Large intestine (tissue), 3 donors: ENCODE results near the gene SLC1A2. TPM values are rescaled to one million over a fixed set of nuclear protein-coding genes. Genes with fewer than 3 reads are reported as not detected.
A peak's percentile ranks its signal among the peaks of the same experiment; 100 is the strongest.

Experiments
- DNase-seq, 2 donors: peaks; one replicate each; pipeline versions ENCODE4 v3.0.0 to v3.0.0-alpha.2; 2013
- H3K27ac ChIP-seq: one replicate; pipeline ENCODE4 v1.5.1; 2013; ENCODE audit warnings: low read length
- H3K27me3 ChIP-seq: 2 replicates; pipeline ENCODE4 v1.6.1; 2013; ENCODE audit warnings: low read length; ENCODE audit not compliant: control insufficient read depth, insufficient read depth
- H3K36me3 ChIP-seq: 2 replicates; pipeline ENCODE4 v1.6.1; 2013; ENCODE audit warnings: low read length; ENCODE audit not compliant: control insufficient read depth, insufficient read depth
- H3K4me1 ChIP-seq: one replicate; pipeline ENCODE4 v1.6.1; 2013; ENCODE audit warnings: low read length; ENCODE audit not compliant: control insufficient read depth, insufficient read depth
- H3K4me3 ChIP-seq: one replicate; pipeline ENCODE4 v1.5.1; 2013; ENCODE audit warnings: low read length
- H3K9me3 ChIP-seq: one replicate; pipeline ENCODE4 v1.6.1; 2013; ENCODE audit warnings: mild to moderate bottlenecking, low read depth, low read length, moderate library complexity; ENCODE audit not compliant: control insufficient read depth
- WGBS: methylation state at CpG from one replicate; pipeline ENCODE4 v1.1.5; 2013; ENCODE audit warnings: low lambda C conversion rate; ENCODE audit not compliant: insufficient coverage; 5-methylcytosine and 5-hydroxymethylcytosine counted together
- polyA plus RNA-seq: library from polyadenylated mRNA; unstranded; fragments of 120-200 nt; gene quantifications from one replicate; pipeline ENCODE4 v1.2.1, GENCODE V29; 2013

Gene SLC1A2
- polyA plus RNA-seq, 1 donor, result 0.49 TPM

GRCh38 chr11:35432464-35432863, 13.1 kb upstream of the SLC1A2 start:
- WGBS, result no CpG with 5 or more reads among the region's 14 CpGs
- no peak overlapping the region for H3K4me3 ChIP-seq
- H3K36me3 ChIP-seq, result no peaks in the 10 kb centered on the region
- DNase-seq, result no peak
- H3K4me1 ChIP-seq, result no peaks in the 10 kb centered on the region
- H3K9me3 ChIP-seq, result no peaks in the 10 kb centered on the region
- H3K27ac ChIP-seq, result no peak overlapping the region
- H3K27me3 ChIP-seq, result peaks cover 26% of the 10 kb centered on the region

- 27% methylated on average over 1 of the region's 3 CpGs for WGBS
- no peaks in the 10 kb centered on the region for H3K4me1 ChIP-seq
- DNase-seq, result no peak
- no peak overlapping the region for H3K27ac ChIP-seq
- no peaks in the 10 kb centered on the region for H3K9me3 ChIP-seq
- peaks cover 52% of the 10 kb centered on the region for H3K27me3 ChIP-seq
- H3K36me3 ChIP-seq, result no peaks in the 10 kb centered on the region
- H3K4me3 ChIP-seq, result no peak overlapping the region
Measured at GRCh38 chr11:35427071-35427470, 7.7 kb upstream of the SLC1A2 start.

GRCh38 chr11:35426351-35426750, 7.0 kb upstream of the SLC1A2 start:
- H3K27ac ChIP-seq, result no peak overlapping the region
- H3K27me3 ChIP-seq, result peaks cover 59% of the 10 kb centered on the region
- 100% methylated on average over 1 of the region's 1 CpG for WGBS
- H3K4me3 ChIP-seq, result no peak overlapping the region
- DNase-seq, result no peak
- no peaks in the 10 kb centered on the region for H3K36me3 ChIP-seq
- no peaks in the 10 kb centered on the region for H3K9me3 ChIP-seq
- H3K4me1 ChIP-seq, result no peaks in the 10 kb centered on the region

- peaks cover 60% of the 10 kb centered on the region for H3K27me3 ChIP-seq
- H3K36me3 ChIP-seq, result no peaks in the 10 kb centered on the region
- WGBS, result 70% methylated on average over 4 of the region's 4 CpGs
- H3K4me3 ChIP-seq, result no peak overlapping the region
- no peaks in the 10 kb centered on the region for H3K9me3 ChIP-seq
- H3K4me1 ChIP-seq, result no peaks in the 10 kb centered on the region
- no peak overlapping the region for H3K27ac ChIP-seq
- no peak for DNase-seq
Measured at GRCh38 chr11:35425603-35426212, 6.3 kb upstream of the SLC1A2 start.

- WGBS, result no CpG with 5 or more reads among the region's 4 CpGs
- H3K4me3 ChIP-seq, result no peak overlapping the region
- peaks cover 2% of the 10 kb centered on the region for H3K4me1 ChIP-seq
- no peak overlapping the region for H3K27ac ChIP-seq
- DNase-seq, result no peak
- peaks cover 66% of the 10 kb centered on the region for H3K27me3 ChIP-seq
- no peaks in the 10 kb centered on the region for H3K36me3 ChIP-seq
- peaks cover 4% of the 10 kb centered on the region for H3K9me3 ChIP-seq
Measured at GRCh38 chr11:35424157-35424940, 5.0 kb upstream of the SLC1A2 start.

- H3K36me3 ChIP-seq, result no peaks in the 10 kb centered on the region
- no peak for DNase-seq
- peaks cover 2% of the 10 kb centered on the region for H3K4me1 ChIP-seq
- peak overlapping the region; percentile 24 for H3K4me3 ChIP-seq
- no CpG with 5 or more reads among the region's 17 CpGs for WGBS
- H3K27me3 ChIP-seq, result peaks cover 85% of the 10 kb centered on the region
- no peak overlapping the region for H3K27ac ChIP-seq
- H3K9me3 ChIP-seq, result peaks cover 8% of the 10 kb centered on the region
Measured at GRCh38 chr11:35420371-35420770, 1.0 kb upstream of the SLC1A2 start.

GRCh38 chr11:35419830-35420333, 524 bp upstream of the SLC1A2 start:
- Histone ChIP-seq H3K36me3 (no peaks in the 10 kb centered on the region), H3K4me3 (peak overlapping the region; percentile 24), H3K27me3 (peaks cover 88% of the 10 kb centered on the region), H3K27ac (no peak overlapping the region), H3K9me3 (peaks cover 8% of the 10 kb centered on the region), H3K4me1 (peaks cover 2% of the 10 kb centered on the region)
- no CpG with 5 or more reads among the region's 41 CpGs for WGBS
- no peak for DNase-seq

GRCh38 chr11:35418282-35419183, 825 bp downstream of the SLC1A2 start:
- H3K36me3 ChIP-seq, result no peaks in the 10 kb centered on the region
- H3K9me3 ChIP-seq, result peaks cover 8% of the 10 kb centered on the region
- DNase-seq, result peak in 1 of 2 donors; percentile 23
- peak overlapping the region; percentile 30 for H3K4me3 ChIP-seq
- H3K4me1 ChIP-seq, result peaks cover 2% of the 10 kb centered on the region
- WGBS, result no CpG with 5 or more reads among the region's 69 CpGs
- no peak overlapping the region for H3K27ac ChIP-seq
- H3K27me3 ChIP-seq, result peaks cover 86% of the 10 kb centered on the region

- no CpG with 5 or more reads among the region's 2 CpGs for whole genome bisulfite sequencing
- H3K27ac ChIP-seq, result no peak overlapping the region
- H3K27me3 ChIP-seq, result peaks cover 64% of the 10 kb centered on the region
Measured at GRCh38 chr11:35415487-35415886, 3.9 kb downstream of the SLC1A2 start.

GRCh38 chr11:35414776-35415175, 4.6 kb downstream of the SLC1A2 start:
- no peak overlapping the region for H3K4me3 ChIP-seq
- H3K36me3 ChIP-seq, result no peaks in the 10 kb centered on the region
- peaks cover 1% of the 10 kb centered on the region for H3K4me1 ChIP-seq
- no CpG with 5 or more reads among the region's 2 CpGs for WGBS
- H3K27me3 ChIP-seq, result peaks cover 59% of the 10 kb centered on the region
- peaks cover 8% of the 10 kb centered on the region for H3K9me3 ChIP-seq
- no peak for DNase-seq
- H3K27ac ChIP-seq, result no peak overlapping the region

More at GRCh38 chr11:35415487-35415886, 3.9 kb downstream of the SLC1A2 start:
- Histone ChIP-seq H3K9me3 (peaks cover 8% of the 10 kb centered on the region), H3K4me1 (peaks cover 2% of the 10 kb centered on the region), H3K36me3 (no peaks in the 10 kb centered on the region), H3K4me3 (no peak overlapping the region)
- DNase-seq, result no peak
